B cell (primary cell): ENCODE data around the gene POT1. TPM values are rescaled to one million over a fixed set of nuclear protein-coding genes. Genes with fewer than 3 reads are reported as not detected.

Source experiments
- ATAC-seq: fragments of 200-7000 bp; cut with Tn5 transposase; one replicate; pipeline ENCODE4 v1.10.0; 2021; ENCODE audit warnings: low read depth, mild to moderate bottlenecking, moderate number of reproducible peaks, moderate library complexity
- CTCF ChIA-PET: fragments of 350-600 bp; sonication (Branson Sonifier 250); formaldehyde crosslinking; loops from one replicate; lab custom pipeline; 2021; ENCODE audit warnings: antibody characterized with exemption, inconsistent platforms; lab: Charles Lee
- POLR2A ChIA-PET: fragments of 350-600 bp; sonication (Branson Sonifier 250); formaldehyde crosslinking; loops from one replicate; lab custom pipeline; 2021; ENCODE audit warnings: antibody characterized with exemption; lab: Charles Lee
- DNase-seq: peaks from one replicate; pipeline ENCODE4 v3.0.0; 2013
- H2AFZ ChIP-seq: 2 replicates; pipeline ENCODE4 v1.6.1; 2012; ENCODE audit warnings: mild to moderate bottlenecking, low read depth, low read length; ENCODE audit not compliant: insufficient read depth, poor library complexity, severe bottlenecking
- H3K27ac ChIP-seq, 2 donors: 1 replicate in 1 of 2; 2 replicates in 1 of 2; pipeline ENCODE4 v1.5.1; 2012 to 2013; ENCODE audit warnings: low read length in 2 of 2, mild to moderate bottlenecking in 2 of 2, moderate library complexity in 1 of 2
- H3K27me3 ChIP-seq, 4 experiments: fragments of 200-600 bp in 1 of 4; sonication (generic) in 1 of 4; replicated peaks in 1 of 4; 1 replicate in 2 of 4; 2 replicates in 2 of 4; pipeline versions ENCODE4 v1.6.1 to v1.7.0; 2013 to 2016; ENCODE audit warnings: low read length in 3 of 4, mild to moderate bottlenecking in 2 of 4, mixed read lengths in 1 of 4, moderate library complexity in 1 of 4; ENCODE audit not compliant: insufficient read depth in 4 of 4, control insufficient read depth in 3 of 4; ENCODE audit errors: control extremely low read depth in 1 of 4
- H3K36me3 ChIP-seq, 2 experiments: replicated peaks in 1 of 2; 1 replicate in 1 of 2; 2 replicates in 1 of 2; pipeline versions ENCODE4 v1.6.1 to v1.7.1; 2013; ENCODE audit warnings: low read length in 1 of 2; ENCODE audit not compliant: insufficient read depth in 2 of 2, control insufficient read depth in 1 of 2; ENCODE audit errors: control extremely low read depth in 1 of 2, extremely low read depth in 1 of 2
- H3K4me1 ChIP-seq, 2 donors: fragments of 200-600 bp in 1 of 2; sonication (generic) in 1 of 2; 1 replicate in 1 of 2; 2 replicates in 1 of 2; pipeline versions ENCODE4 v1.5.1 to v1.6.1; 2013 to 2017; ENCODE audit warnings: low read length in 2 of 2; ENCODE audit not compliant: control insufficient read depth in 2 of 2, insufficient read depth in 2 of 2
- H3K4me2 ChIP-seq: replicated peaks from 2 replicates; pipeline ENCODE3; 2012; ENCODE audit warnings: mild to moderate bottlenecking, low read depth, low read length; ENCODE audit not compliant: poor library complexity, severe bottlenecking
- H3K4me3 ChIP-seq, 5 experiments: fragments of 200-600 bp in 1 of 5; sonication (generic) in 1 of 5; 1 replicate in 3 of 5; 2 replicates in 2 of 5; pipeline versions ENCODE4 v1.5.1 to v1.7.0; 2011 to 2016; ENCODE audit warnings: low read length in 4 of 5, mild to moderate bottlenecking in 4 of 5, low read depth in 2 of 5, control low read depth in 1 of 5, moderate library complexity in 1 of 5; ENCODE audit not compliant: insufficient read depth in 1 of 5; ENCODE audit errors: control extremely low read depth in 1 of 5, extremely low read depth in 1 of 5
- H3K79me2 ChIP-seq: fragments of 200-600 bp; sonication (generic); one replicate; pipeline ENCODE4 v1.6.0; 2016; ENCODE audit warnings: low read length; ENCODE audit not compliant: control insufficient read depth, insufficient read depth
- H3K9ac ChIP-seq: fragments of 200-600 bp; sonication (generic); 2 replicates; pipeline ENCODE4 v1.6.1; 2017; ENCODE audit warnings: mild to moderate bottlenecking, low read length, moderate library complexity
- H3K9me3 ChIP-seq, 3 donors: one replicate each; pipeline versions ENCODE4 v1.6.1 to v1.7.1; 2013; ENCODE audit warnings: low read length in 2 of 3; ENCODE audit not compliant: control insufficient read depth in 2 of 3, insufficient read depth in 1 of 3; ENCODE audit errors: control extremely low read depth in 1 of 3
- H4K20me1 ChIP-seq: 2 replicates; pipeline ENCODE4 v1.6.0; 2012; ENCODE audit warnings: mild to moderate bottlenecking, low read length; ENCODE audit not compliant: insufficient read depth, control insufficient read depth, poor library complexity, severe bottlenecking
- H3K27ac Mint-ChIP-seq: one replicate; pipeline ENCODE4 v1.8.0; 2021; ENCODE audit warnings: mixed read lengths
- H3K27me3 Mint-ChIP-seq: one replicate; pipeline ENCODE4 v1.8.0; 2021; ENCODE audit warnings: mixed read lengths
- H3K4me1 Mint-ChIP-seq: one replicate; pipeline ENCODE4 v1.8.0; 2021; ENCODE audit warnings: mixed read lengths
- H3K4me3 Mint-ChIP-seq: one replicate; pipeline ENCODE4 v1.8.0; 2021; ENCODE audit warnings: mixed read lengths
- H3K9me3 Mint-ChIP-seq: one replicate; pipeline ENCODE4 v1.8.0; 2022; ENCODE audit warnings: mixed read lengths; ENCODE audit not compliant: insufficient read depth
- EZH2 ChIP-seq: IDR thresholded peaks from 2 replicates; pipeline ENCODE4 v1.6.1; 2012; ENCODE audit warnings: borderline replicate concordance, low read depth, mild to moderate bottlenecking, moderate library complexity, low read length; ENCODE audit not compliant: insufficient read depth, poor library complexity, severe bottlenecking
- WGBS: methylation state at CpG from one replicate; pipeline ENCODE4 v1.1.5; 2013; ENCODE audit warnings: missing lambda C conversion rate; ENCODE audit not compliant: insufficient coverage; 5-methylcytosine and 5-hydroxymethylcytosine counted together
- intact Hi-C: fragments of 100-400 bp; cut with micrococcal nuclease; formaldehyde crosslinking; loops from one replicate; pipeline ENCODE4 v1.10.0; 2022
- polyA plus RNA-seq: library from polyadenylated mRNA; depleted of rRNA; stranded (reverse); fragments of >200 nt; gene quantifications from 2 replicates; pipeline ENCODE4 v1.2.3, GENCODE V29; 2012
- total RNA-seq, 2 donors: library from RNA; stranded (reverse); fragments of 120-200 nt in 1 of 2; gene quantifications; 1 replicate in 1 of 2; 2 replicates in 1 of 2; pipeline versions ENCODE4 v1.2.3 to v1.2.4, GENCODE V29; 2013 to 2022
- TF ChIP-seq, protein P1 (sequence below): fragments of 200-600 bp; IDR thresholded peaks from one replicate; pipeline ENCODE4 v1.8.0; 2022; ENCODE audit warnings: antibody characterized with exemption, mild to moderate bottlenecking

The POT1 gene
- total and polyA plus RNA-seq, 2 donors (not counting 1 experiment from before 2014, with no cell fraction given), result 12.2 to 32.3 TPM

DNA sequence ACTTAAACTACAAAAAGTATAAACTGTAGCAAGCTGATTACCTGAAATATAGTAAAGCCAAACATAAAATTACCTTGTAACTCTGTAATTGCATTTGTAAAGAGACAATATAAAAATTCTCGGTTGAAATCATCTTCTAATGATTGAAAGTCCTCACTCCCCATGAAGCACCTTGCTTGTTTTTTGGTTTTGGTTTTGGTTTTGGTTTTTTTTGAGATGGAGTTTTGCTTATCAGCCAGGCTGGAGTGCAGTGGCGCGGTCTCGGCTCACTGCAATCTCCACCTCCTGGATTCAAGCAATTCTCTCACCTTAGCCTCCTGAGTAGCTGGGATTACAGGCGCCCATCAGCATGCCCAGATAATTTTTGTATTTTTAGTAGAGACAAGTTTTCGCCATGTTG is 130.2 kb downstream of the POT1 start:
- no peaks in the 10 kb centered on the region for H3K36me3 ChIP-seq
- ChIA-PET POLR2A (no interaction called here), CTCF (no interaction called here)
- Mint-ChIP-seq H3K4me1 (peaks cover 2% of the 10 kb centered on the region), H3K27me3 (no peaks in the 10 kb centered on the region), H3K4me3 (no peak overlapping the region), H3K27ac (no peak overlapping the region), H3K9me3 (peaks cover 2% of the 10 kb centered on the region)
- no peak for TF ChIP-seq EZH2
- TF ChIP-seq, protein P1, sequence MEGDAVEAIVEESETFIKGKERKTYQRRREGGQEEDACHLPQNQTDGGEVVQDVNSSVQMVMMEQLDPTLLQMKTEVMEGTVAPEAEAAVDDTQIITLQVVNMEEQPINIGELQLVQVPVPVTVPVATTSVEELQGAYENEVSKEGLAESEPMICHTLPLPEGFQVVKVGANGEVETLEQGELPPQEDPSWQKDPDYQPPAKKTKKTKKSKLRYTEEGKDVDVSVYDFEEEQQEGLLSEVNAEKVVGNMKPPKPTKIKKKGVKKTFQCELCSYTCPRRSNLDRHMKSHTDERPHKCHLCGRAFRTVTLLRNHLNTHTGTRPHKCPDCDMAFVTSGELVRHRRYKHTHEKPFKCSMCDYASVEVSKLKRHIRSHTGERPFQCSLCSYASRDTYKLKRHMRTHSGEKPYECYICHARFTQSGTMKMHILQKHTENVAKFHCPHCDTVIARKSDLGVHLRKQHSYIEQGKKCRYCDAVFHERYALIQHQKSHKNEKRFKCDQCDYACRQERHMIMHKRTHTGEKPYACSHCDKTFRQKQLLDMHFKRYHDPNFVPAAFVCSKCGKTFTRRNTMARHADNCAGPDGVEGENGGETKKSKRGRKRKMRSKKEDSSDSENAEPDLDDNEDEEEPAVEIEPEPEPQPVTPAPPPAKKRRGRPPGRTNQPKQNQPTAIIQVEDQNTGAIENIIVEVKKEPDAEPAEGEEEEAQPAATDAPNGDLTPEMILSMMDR, result no peak
- no peaks in the 10 kb centered on the region for H4K20me1 ChIP-seq
- H3K9me3 ChIP-seq, result no peaks in the 10 kb centered on the region
- no peak overlapping the region for H3K4me3 ChIP-seq
- ATAC-seq (no peak), DNase-seq (no peak)
- no peaks in the 10 kb centered on the region for H3K4me1 ChIP-seq
- no peaks in the 10 kb centered on the region for H3K27me3 ChIP-seq
- no peak overlapping the region for H3K9ac ChIP-seq
- no peaks in the 10 kb centered on the region for H3K79me2 ChIP-seq
- intact Hi-C loops, result no loop called here
- H3K27ac ChIP-seq, result no peak overlapping the region
- H3K4me2 ChIP-seq, result no peak overlapping the region
- no peak overlapping the region for H2AFZ ChIP-seq
- WGBS, result 100% methylated on average over 1 of the region's 6 CpGs

- no peak overlapping the region for H3K4me3 ChIP-seq
- H3K27ac ChIP-seq, result no peak overlapping the region
- no peaks in the 10 kb centered on the region for H3K36me3 ChIP-seq
- Mint-ChIP-seq H3K9me3 (peaks cover 2% of the 10 kb centered on the region), H3K27ac (no peak overlapping the region), H3K27me3 (peaks cover 8% of the 10 kb centered on the region), H3K4me1 (no peaks in the 10 kb centered on the region), H3K4me3 (no peak overlapping the region)
- no peak overlapping the region for H2AFZ ChIP-seq
- no peak for DNase-seq
- ChIA-PET CTCF (no interaction called here), POLR2A (no interaction called here)
- no peaks in the 10 kb centered on the region for H3K27me3 ChIP-seq
- H3K9ac ChIP-seq, result no peak overlapping the region
- H3K4me2 ChIP-seq, result no peak overlapping the region
- H3K79me2 ChIP-seq, result no peaks in the 10 kb centered on the region
- WGBS, result no CpG with 5 or more reads among the region's 2 CpGs
- no peaks in the 10 kb centered on the region for H3K4me1 ChIP-seq
- no peak for TF ChIP-seq EZH2
- TF ChIP-seq, protein P1, result no peak
- no peaks in the 10 kb centered on the region for H4K20me1 ChIP-seq
- intact Hi-C loops, result no loop called here
- H3K9me3 ChIP-seq, result no peaks in the 10 kb centered on the region
- ATAC-seq, result no peak
These were observed 132.9 kb downstream of the POT1 start for GRCh38 chr7:124796771-124797170.
